Measurements from ENCODE around the gene TUBB1.

GRCh38 chr20:58986968-58987517 lies 32.2 kb upstream of the TUBB1 start:
- TF ChIP-seq CTCF (IDR thresholded peaks at IDR 0.05): no peak
- TF ChIP-seq POLR2A (IDR thresholded peaks at IDR 0.05): no peak
